ENCODE results near the gene ZNF827. TPM values are rescaled to one million over a fixed set of nuclear protein-coding genes. Genes with fewer than 3 reads are reported as not detected.
A peak's percentile ranks its signal among the peaks of the same experiment; 100 is the strongest.

Gene ZNF827
- total and polyA plus RNA-seq, 7 donors: 1.7 to 15.2 (median 7.3) TPM

DNA sequence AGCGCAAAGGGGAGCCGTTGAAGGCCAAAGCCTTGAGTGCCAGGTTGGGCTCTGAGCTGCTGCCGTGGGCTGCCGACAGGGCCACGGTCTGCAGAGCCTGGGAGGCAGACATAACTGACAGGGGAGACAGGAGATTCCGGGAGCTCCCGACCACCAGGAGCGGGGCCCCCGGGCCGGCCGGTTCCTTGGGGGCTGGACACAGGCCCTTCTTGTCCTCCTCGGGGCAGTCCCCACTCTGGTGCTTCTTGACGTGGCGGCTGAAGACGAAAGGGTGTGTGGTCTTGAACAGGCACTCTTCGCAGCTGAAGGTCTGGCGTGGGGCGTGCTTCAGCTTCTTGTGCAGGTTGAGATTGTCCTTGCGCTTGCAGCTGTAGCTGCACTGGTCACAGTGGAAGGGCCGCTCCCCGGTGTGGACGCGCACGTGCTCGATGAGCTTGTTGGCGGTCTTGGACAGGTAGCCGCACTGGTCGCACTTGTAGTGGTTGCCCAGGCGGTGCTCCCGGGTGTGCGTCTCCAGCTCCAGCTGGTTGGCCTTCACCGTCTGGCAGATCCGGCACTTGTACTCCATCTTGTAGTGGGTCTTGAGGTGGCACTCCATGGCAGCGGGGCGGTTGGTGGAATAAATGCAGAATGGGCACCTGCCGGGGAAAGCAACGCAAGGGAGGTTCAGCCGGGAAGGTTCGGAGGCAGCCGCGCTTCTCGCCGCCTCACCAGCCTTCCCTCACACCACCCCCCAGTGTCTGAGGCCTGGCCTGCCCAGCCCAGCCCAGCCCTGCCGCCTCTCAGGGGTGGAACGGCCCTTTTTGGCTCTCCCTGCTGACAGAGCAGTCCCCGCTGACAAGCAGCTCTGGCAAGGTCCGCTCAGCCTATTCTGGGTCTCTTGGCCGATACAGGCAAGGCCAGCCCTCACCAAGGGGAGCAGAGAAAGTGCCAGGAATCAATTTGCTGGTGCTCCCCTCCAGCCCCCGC lies 177.4 kb downstream of the ZNF827 start:
- H3K4me3 ChIP-seq: no peak overlapping the region
- H3K36me3 ChIP-seq (ENCODE audit: insufficient read depth in 1 of 2, low read depth in 1 of 2): peaks cover 8 to 58% of the 10 kb centered on the region in 2 donors
- ATAC-seq (peak in 3 of 4 donors; percentile 34 to 58 (median 36)), DNase-seq (no peak)
- intact Hi-C loops (cut with DNase I): no loop called here
- TF ChIP-seq, protein P1, sequence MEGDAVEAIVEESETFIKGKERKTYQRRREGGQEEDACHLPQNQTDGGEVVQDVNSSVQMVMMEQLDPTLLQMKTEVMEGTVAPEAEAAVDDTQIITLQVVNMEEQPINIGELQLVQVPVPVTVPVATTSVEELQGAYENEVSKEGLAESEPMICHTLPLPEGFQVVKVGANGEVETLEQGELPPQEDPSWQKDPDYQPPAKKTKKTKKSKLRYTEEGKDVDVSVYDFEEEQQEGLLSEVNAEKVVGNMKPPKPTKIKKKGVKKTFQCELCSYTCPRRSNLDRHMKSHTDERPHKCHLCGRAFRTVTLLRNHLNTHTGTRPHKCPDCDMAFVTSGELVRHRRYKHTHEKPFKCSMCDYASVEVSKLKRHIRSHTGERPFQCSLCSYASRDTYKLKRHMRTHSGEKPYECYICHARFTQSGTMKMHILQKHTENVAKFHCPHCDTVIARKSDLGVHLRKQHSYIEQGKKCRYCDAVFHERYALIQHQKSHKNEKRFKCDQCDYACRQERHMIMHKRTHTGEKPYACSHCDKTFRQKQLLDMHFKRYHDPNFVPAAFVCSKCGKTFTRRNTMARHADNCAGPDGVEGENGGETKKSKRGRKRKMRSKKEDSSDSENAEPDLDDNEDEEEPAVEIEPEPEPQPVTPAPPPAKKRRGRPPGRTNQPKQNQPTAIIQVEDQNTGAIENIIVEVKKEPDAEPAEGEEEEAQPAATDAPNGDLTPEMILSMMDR (IDR thresholded peaks at IDR 0.05): no peak
- no peak overlapping the region for H3K27ac ChIP-seq
- no peaks in the 10 kb centered on the region for H3K27me3 ChIP-seq (ENCODE audit: insufficient read depth in 3 of 3, low read length in 2 of 3)
- 96 to 97% (median 96%) methylated on average over 48 to 49 of the region's 49 CpGs for WGBS, 3 donors
- no peaks in the 10 kb centered on the region for H3K9me3 ChIP-seq
- no peaks in the 10 kb centered on the region for H3K4me1 ChIP-seq

DNA sequence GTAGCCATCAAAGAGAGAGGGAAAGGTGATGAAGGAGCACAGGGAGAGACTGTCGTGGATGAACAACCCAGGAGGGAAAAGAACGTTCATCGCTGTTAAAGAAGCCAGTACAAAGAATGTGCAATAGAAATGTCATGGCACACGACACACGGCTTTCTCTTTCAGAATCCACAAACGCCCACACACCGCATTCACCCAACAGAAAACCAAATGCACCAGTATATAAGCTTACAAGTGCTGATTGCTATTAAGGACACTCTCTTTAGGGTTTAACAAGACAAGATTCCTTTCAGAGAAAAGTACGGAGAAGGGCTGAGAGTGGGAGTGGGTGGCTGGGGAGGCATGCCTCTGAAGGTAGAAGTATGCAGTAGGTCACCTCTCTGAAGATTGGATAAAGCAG lies 178.4 kb downstream of the ZNF827 start:
- Histone ChIP-seq H3K36me3 (ENCODE audit: insufficient read depth in 1 of 2, low read depth in 1 of 2) (peaks cover 8 to 50% of the 10 kb centered on the region in 2 donors), H3K27ac (no peak overlapping the region), H3K4me3 (no peak overlapping the region), H3K27me3 (ENCODE audit: insufficient read depth in 3 of 3, low read length in 2 of 3) (no peaks in the 10 kb centered on the region), H3K4me1 (peaks cover 7% of the 10 kb centered on the region), H3K9me3 (no peaks in the 10 kb centered on the region)
- WGBS, 3 donors: 92 to 97% (median 94%) methylated on average over 8 of the region's 8 CpGs
- no peak for DNase-seq
- no peak for ATAC-seq
- intact Hi-C loops (cut with DNase I): no loop called here
- TF ChIP-seq, protein P1 (IDR thresholded peaks at IDR 0.05): no peak

DNA sequence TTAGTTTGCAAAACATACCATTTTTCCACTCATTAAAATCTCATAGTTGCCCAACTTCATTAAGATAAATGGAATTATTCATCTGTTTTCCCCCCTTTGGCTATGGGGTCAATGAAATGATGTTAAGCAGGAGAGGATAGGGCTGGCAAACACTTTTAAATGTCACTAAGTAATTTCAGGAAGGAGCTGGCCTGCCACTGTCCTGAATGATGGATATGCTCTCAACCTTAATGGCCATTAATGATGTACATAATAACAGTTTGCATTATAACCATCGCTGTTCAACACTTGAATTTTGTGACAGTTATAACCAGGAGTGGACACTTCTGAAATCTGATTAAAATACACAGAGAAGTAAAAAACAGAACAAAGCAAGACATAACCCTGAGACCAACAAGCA lies 181.4 kb downstream of the ZNF827 start:
- Histone ChIP-seq H3K4me3 (no peak overlapping the region), H3K27me3 (ENCODE audit: insufficient read depth in 3 of 3, low read length in 2 of 3) (no peaks in the 10 kb centered on the region), H3K36me3 (ENCODE audit: insufficient read depth in 1 of 2, low read depth in 1 of 2) (peaks cover 5 to 29% of the 10 kb centered on the region in 2 donors), H3K27ac (no peak overlapping the region), H3K9me3 (no peaks in the 10 kb centered on the region), H3K4me1 (peaks cover 9% of the 10 kb centered on the region)
- intact Hi-C loops (cut with DNase I): no loop called here
- DNase-seq (no peak), ATAC-seq (no peak)
- TF ChIP-seq, protein P1 (IDR thresholded peaks at IDR 0.05): no peak
- WGBS, 3 donors: 95 to 100% (median 97%) methylated on average over 1 of the region's 1 CpG

DNA sequence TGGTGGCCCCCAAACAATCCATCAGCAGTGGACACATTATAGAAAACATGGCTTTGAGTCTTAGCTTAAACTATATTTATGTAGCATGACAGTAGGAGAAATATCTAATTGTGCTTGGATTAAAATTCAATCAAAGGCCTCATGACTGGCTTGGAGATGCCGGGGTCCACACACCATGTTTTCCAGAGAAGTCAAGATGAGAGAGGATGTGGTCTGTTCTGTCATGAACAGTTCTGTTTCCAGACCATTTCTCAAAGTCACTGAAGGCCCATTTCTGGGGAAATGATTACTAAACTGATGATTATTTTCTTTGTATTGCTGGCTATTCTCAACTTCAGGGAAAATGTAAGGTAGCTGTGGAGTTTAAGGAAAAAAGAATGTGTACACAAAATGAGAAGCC lies 182.4 kb downstream of the ZNF827 start:
- ATAC-seq: peak in 1 of 4 donors; percentile 11
- 96 to 100% (median 97%) methylated on average over 1 of the region's 1 CpG for WGBS, 3 donors
- TF ChIP-seq, protein P1 (IDR thresholded peaks at IDR 0.05): no peak
- no peaks in the 10 kb centered on the region for H3K9me3 ChIP-seq
- H3K36me3 ChIP-seq (ENCODE audit: insufficient read depth in 1 of 2, low read depth in 1 of 2): peaks cover 4 to 21% of the 10 kb centered on the region in 2 donors
- no peak overlapping the region for H3K4me3 ChIP-seq
- H3K27me3 ChIP-seq (ENCODE audit: insufficient read depth in 3 of 3, low read length in 2 of 3): no peaks in the 10 kb centered on the region
- peaks cover 9% of the 10 kb centered on the region for H3K4me1 ChIP-seq
- intact Hi-C loops (cut with DNase I): no loop called here
- no peak for DNase-seq
- no peak overlapping the region for H3K27ac ChIP-seq
